Hypothalamus (tissue), 51 donors: ENCODE results near the gene ARHGEF4.

Experiments used
- DNase-seq, 51 donors: peaks; one replicate each; lab custom pipeline; 2025; lab: John Stamatoyannopoulos, UW

The ARHGEF4 gene

DNA sequence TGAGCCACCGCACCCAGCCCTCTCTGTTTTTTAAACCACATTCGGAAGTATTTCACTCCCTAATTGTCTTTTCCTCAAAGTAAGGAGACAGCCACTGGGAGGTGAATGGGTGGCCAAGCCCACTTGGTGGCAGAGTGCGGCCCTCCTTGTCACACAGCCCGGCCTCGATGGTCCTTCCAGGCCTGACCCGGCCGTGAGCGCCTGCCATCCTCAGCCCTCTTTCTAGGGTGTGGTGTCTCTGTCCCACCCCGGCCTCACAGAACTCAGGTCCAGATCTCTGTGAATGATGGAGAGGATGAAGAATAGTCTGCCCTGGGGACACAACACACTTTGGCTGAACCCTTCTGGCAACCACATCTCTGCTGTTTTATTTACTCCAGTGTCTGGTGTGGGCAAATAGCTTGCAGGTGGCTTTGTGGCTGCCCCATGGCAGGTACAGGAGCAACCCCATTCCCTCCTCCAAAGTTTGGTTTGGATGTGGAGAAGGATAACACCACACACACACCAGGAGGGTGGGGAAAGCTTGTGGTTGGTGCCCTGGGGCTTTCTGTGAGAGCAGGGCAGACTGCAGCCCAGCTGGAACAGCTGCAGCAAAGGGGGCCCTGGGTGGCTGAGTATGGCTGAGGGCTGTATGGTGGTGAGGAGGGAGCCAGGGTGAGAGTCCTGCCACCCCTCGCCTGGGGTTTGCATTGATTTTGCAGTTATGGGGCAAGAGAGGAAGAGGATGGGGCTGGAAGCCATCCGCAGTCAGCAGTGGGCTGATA, 167.9 kb downstream of the ARHGEF4 start:
- no peak for DNase-seq

- no peak for DNase-seq
Observed at GRCh38 chr2:131005216-131005935, 168.7 kb downstream of the ARHGEF4 start.

- DNase-seq, result no peak
Observed at GRCh38 chr2:131006561-131006960, 169.8 kb downstream of the ARHGEF4 start.

- no peak for DNase-seq
Observed at GRCh38 chr2:131008967-131009366, 172.3 kb downstream of the ARHGEF4 start.

- DNase-seq, result no peak
Observed at GRCh38 chr2:131009713-131010475, 173.2 kb downstream of the ARHGEF4 start.

DNA sequence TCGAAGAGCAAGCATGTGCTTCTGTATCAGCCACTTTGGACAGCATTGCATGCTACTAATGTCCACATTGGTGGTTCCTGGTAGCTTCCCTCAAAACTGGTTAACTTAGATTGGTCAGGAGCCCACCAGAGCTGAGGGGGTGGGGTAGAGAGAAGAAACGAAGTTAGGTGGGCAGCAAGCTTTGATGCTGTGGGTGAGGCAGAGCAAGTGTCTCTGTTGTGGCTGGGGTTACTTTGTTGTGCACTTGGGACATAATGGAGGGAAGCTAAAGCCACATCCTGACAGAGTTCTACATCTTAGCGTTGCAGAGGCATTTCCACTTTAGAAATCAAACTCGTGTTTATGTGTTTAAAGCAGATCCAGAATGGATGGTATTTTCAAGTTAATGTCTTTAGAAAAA, 173.9 kb downstream of the ARHGEF4 start:
- no peak for DNase-seq

GRCh38 chr2:131011486-131011885, 174.8 kb downstream of the ARHGEF4 start:
- DNase-seq, result no peak

- no peak for DNase-seq
Observed at GRCh38 chr2:131014141-131014540, 177.4 kb downstream of the ARHGEF4 start.

DNA sequence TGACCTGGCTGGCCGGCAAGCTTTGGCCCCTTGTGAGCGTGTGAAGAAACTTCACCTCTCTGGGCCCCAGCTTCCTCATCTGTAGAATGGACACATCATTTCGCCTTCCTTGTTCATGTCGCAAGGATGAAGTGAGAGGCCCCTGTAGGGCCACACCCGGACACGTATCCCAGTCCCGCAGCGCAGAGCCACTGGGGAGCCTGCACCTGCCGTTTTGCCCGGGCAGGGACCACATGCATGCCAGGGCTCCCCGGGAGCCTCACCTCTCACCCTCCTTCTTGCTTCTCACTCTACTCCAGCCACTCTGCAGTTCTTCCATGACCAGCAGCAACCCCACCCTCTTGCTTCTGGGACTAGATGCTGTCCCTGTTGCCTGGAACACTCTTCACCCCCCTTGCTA, 179.1 kb downstream of the ARHGEF4 start:
- DNase-seq, result no peak

GRCh38 chr2:131016826-131017741, 180.4 kb downstream of the ARHGEF4 start:
- DNase-seq, result peak in 4 of 51 donors; percentile 4 to 66 (median 26)

DNA sequence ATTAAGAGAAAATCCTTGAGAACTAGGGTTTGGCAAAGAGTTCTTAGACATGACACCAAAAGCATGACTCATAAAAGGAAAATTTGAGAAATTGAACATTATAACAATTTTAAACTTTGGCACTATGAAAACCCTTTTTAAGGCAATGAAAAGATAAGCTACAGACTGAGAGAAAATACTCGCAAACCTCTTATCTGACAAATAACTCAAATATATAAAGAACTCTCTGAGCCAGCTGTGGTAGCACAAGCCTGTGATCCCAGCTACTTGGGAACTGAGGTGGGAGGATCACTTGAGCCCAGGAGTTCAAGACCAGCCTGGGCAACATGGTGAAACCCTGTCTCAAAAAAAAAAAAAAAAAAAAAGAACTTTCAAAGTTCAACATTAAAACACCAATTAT, 186.0 kb downstream of the ARHGEF4 start:
- DNase-seq, result no peak

DNA sequence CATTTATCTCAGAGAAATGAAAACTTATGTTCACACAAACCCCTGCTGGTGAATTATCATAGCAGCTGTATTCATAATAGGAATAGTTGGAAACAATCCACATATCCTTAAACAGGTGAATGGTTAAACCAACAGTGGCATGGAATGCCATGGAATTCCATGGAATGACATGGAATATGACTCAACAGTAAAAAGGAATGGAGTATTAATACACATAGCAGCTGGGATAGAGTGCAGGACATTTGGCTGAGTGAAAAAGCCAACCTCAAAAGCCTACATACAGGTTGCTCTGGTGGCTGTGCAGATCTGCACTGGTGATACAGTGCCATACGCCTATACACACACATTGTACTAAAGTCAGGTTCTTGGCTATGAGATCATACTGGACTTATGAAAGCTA, 187.0 kb downstream of the ARHGEF4 start:
- no peak for DNase-seq

DNA sequence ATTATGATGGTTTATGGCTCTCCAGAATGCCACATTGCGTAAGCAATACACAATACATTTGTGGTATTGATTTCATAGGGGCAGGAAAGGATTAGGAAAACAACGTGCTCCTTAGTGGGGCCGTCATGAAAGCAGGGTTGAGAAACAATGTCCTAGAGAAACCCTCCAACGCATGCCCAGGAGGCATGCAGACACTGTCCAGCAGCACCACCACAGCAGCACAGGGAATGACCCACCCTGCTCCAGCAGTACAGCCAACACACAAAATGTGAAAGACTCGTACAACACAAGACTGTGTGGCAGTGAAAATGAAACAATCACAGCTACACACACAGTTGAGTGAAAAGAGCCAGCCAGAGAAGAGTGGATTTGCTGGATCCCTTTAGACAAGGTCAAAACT, 190.2 kb downstream of the ARHGEF4 start:
- no peak for DNase-seq

DNA sequence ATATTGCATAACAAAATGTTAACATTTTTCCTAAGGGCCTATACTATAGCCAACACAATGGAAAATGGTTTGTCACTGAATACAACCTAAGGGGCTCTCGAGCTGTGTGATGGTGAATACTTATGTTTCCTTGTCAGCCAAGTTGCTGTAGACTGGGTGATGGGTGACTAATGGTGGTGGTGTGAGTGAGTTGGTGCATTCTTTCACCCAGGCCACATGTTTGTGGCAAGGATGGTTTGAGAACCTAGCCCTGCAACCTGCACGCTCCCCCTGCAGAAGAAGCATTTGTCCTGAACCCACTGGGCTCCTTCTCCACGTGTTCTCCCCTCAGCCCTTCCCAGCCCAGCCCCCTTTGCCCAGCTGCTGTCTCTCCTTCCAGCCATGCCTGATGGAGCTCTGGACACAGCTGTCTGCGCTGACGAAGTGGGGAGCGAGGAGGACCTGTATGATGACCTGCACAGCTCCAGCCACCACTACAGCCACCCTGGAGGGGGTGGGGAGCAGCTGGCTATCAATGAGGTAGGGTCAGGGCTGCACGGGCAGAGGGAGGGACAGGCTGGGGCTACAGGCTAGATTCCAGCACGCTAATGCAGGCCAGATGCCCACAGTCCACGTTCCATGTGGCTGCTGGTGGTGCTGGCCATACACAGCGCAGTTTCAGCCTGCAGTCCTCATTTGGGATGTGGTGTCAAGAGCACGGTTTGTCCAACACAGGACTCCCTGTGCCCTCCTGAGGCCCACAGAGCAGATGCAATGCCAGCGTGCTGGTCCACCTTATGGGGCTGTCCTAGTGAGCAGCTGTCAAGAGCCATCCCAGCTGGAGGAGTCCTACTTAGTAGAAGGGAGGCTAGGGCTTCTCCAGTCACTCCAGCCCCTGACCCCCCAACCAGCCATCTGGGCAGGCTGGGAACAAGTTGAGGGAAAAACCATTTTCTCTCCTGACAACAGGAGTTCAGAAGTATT, 191.1 kb downstream of the ARHGEF4 start:
- DNase-seq, result no peak

DNA sequence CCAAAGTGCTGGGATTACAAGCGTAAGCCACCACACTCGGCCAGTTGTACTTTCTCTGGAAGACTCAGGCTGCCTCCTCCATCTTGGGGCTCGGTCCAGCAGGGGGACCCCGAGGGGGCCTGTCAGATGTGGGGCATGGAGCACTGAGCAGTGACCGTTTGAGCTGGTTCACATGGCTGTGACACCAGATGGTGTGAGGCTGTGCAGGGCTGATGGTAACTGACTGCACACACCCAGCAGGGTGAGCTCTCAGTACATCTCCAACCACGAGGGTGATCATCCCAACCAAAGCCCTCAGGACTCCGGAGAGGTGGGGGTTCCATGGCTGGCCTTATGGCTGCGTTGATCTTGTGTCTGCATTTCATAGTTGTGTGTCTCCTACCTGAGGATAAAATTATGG, 193.1 kb downstream of the ARHGEF4 start:
- DNase-seq, result no peak

DNA sequence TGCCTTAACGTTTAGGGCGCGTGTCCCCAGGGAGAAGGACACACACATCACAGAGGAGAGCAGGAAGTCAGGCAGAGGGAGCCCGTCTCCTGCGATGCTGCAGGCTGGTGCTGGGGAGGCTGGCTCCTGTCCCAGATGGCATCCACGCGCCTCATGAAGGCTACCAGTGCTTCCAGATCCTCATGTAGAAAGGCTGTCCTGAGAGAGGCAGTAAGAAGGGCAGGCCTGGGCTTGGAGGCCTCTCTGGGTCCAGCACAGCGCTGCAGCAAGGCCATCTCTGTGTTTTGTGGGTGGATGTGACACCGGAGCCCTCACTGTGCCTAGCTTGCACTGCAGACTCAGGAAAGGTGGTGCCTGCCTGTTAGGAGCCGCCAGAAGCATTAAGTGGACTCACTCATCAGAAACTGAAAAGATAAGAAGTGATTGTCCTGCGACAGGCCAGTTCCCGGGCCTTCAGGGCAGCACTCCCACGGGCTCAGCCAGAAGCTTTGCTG, 193.8 kb downstream of the ARHGEF4 start:
- DNase-seq, result peak in 39 of 51 donors; percentile 20 to 86 (median 54)

- DNase-seq, result no peak
Observed at GRCh38 chr2:131031431-131031841, 194.7 kb downstream of the ARHGEF4 start.

- no peak for DNase-seq
Observed at GRCh38 chr2:131031875-131032274, 195.2 kb downstream of the ARHGEF4 start.

- no peak for DNase-seq
Observed at GRCh38 chr2:131032393-131032836, 195.7 kb downstream of the ARHGEF4 start.
